Activated CD8-positive, alpha-beta memory T cell treated with anti-CD3 and anti-CD28 coated beads, Interleukin-2, amount 50 U/mL, for 24 hours (primary cell): ENCODE results near the gene CASP4.
"Not testable (repeated sequence)": the region's sequence is repeated elsewhere in the genome, so short reads cannot be mapped to it uniquely, and the experiment has no call there.

Source experiments
- DNase-seq: peaks from one replicate; pipeline ENCODE4 v3.0.0-alpha.2; 2020; ENCODE audit errors: extremely low read depth

Gene CASP4

DNA sequence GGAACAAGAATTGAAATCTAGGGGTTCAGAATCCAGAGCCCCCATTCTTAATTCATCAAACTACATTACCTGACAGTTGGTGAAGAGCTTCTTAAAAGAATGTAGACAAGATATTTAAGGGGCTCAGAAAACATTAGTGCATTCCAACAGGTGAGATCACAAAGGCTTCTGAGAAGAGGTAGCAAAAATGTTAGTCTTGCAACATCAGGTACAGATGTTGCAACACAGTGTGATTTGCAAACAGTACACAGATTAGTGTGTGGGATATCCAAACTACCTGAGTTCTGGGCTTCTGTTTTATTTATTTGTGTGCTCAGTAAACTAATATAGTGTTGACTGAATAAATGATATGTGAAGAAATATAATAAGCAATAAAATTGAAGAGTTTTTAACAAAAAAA is 11.8 kb downstream of the CASP4 start:
- DNase-seq = no peak

- DNase-seq = no peak
Measured at GRCh38 chr11:104946907-104947306, 21.5 kb downstream of the CASP4 start.

GRCh38 chr11:104944076-104944475 is 24.3 kb downstream of the CASP4 start:
- DNase-seq = no peak

- no peak for DNase-seq
Measured at GRCh38 chr11:104943561-104943960, 24.8 kb downstream of the CASP4 start.

GRCh38 chr11:104934594-104934993 is 33.8 kb downstream of the CASP4 start:
- DNase-seq = no peak

DNA sequence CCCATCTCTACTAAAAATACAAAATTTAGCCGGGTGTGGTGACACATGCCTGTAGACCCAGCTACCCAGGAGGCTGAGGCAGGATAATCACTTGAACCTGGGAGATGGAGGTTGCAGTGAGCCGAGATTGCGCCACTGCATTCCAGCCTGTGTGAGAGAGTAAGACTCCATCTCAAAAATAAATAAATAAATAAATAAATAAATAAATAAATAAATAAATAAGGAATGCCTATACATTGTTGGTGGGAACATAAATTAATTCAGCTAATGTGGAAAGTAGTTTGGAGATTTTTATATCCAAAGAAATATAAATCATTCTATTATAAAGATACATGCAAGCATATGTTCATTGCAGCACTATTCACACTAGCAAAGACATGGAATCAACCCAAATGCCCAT is 34.3 kb downstream of the CASP4 start:
- DNase-seq = not testable (repeated sequence)

- DNase-seq = no peak
Measured at GRCh38 chr11:104928811-104929210, 39.6 kb downstream of the CASP4 start.

GRCh38 chr11:104926771-104927611 is 41.4 kb downstream of the CASP4 start:
- no peak for DNase-seq

DNA sequence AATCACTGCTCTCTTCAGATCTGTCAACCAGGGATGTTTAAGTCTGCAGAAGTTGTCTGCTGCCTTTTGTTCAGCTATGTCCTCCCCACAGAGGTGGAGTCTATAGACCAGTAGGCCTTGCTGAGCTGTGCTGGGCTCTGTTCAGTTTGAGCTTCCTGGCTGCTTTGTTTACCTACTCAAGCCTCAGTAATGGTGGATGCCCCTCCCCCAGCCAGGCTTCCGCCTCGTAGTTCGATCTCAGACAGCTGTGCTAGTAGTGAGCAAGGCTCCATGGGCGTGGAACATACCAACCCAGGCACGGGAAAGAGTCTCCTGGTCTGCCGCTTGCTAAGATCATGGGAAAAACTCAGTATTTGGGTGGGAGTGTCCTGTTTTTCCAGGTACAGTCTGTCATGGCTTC is 42.5 kb downstream of the CASP4 start:
- no peak for DNase-seq

GRCh38 chr11:104918113-104918824 is 50.1 kb downstream of the CASP4 start:
- no peak for DNase-seq

GRCh38 chr11:104917271-104918112 is 50.9 kb downstream of the CASP4 start:
- no peak for DNase-seq

GRCh38 chr11:104916442-104916841 is 51.9 kb downstream of the CASP4 start:
- DNase-seq = no peak

- no peak for DNase-seq
Measured at GRCh38 chr11:104912102-104912501, 56.3 kb downstream of the CASP4 start.

DNA sequence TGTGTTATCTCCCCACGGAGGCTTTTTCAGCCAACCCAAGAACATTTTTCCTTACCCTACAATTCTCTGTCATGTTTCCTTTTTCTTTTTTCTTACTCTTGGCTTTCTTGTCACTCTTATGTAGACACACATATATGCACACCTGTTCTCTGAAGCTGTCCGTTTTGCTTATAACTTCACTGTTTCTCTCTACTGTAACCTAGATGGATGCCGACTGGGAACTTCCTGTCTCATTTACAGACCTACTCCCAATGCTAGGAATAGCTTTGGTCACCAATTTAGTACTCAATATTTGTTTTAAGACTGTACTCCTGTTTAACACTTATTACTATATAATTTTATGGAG is 60.2 kb downstream of the CASP4 start:
- DNase-seq = no peak

- DNase-seq = no peak
Measured at GRCh38 chr11:104907521-104908185, 60.7 kb downstream of the CASP4 start.

DNA sequence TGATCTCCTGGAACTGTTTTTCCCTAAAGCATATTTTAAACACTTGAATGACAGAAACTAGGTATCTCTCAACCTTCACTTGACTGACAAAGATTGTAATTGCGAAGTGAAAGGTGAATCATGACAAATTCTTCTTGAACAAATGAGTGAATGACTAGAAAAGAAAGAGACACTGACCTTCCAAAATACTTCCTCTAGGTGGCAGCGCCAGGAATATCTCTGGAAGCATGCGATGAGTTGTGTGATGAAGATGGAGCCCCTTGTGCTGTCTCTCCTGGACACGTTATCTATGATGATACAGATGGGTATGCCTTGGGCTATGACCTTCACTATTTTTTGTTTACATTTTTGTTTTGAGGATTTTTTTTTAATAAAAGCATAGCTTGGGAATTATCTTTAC is 63.1 kb downstream of the CASP4 start:
- DNase-seq = no peak

GRCh38 chr11:104899226-104899625 is 69.1 kb downstream of the CASP4 start:
- no peak for DNase-seq

DNA sequence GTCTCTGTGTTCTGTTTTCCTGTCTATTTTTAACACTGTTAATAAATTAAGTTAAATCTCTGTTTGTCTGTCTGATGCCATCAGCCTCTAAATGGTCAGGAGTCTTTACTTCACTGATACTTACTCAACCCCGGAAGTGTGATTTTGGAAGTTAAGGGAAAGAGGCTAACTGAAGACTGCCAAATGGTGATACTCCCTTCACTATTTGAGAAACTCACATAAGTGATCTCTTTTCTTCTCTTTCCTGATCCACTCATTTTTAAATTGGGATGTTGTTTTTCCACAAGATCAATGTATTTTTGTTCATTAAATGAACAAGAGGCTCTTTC is 69.7 kb downstream of the CASP4 start:
- DNase-seq = no peak

DNA sequence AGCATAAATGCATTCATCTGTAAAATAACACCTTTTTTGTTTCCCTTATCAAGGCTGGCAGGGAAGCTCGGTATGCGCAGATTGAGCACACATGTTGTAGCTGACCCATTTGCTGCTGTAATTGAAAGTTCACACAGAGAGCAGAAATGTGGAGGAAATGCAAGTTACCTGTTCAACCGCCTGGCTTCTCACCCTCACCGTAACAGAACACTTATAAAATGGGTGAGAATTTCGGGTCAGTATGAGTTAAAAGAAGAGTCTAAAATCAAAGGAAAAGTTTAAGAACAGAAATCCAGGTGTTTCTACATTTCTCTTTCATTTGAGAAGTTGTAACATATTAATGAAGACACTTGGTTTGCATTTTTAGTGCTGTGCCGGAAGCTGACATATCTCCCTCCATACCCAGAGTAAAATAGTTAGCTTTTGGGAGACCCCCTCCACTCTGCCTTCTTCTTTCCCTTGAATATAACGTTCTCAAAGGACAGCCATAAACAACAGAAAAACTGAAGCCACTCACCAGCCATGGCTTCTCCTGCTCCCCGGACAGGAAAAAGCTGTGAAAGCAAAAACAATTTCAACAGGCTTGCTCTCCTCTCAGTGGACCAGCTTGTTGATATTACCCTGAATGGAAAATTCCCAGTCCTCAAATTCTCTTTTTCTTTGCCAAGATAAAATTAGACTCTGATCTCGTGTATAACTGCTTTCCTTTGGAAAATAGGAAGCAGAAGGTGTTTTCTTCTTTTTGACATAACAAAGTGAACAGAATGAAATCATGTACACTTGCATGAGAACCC is 70.3 kb downstream of the CASP4 start, which contains the start of gene CASP12:
TSS of gene CASP12 (minus strand) at position 570 of the 794 bp plus-strand sequence.
- DNase-seq = no peak

DNA sequence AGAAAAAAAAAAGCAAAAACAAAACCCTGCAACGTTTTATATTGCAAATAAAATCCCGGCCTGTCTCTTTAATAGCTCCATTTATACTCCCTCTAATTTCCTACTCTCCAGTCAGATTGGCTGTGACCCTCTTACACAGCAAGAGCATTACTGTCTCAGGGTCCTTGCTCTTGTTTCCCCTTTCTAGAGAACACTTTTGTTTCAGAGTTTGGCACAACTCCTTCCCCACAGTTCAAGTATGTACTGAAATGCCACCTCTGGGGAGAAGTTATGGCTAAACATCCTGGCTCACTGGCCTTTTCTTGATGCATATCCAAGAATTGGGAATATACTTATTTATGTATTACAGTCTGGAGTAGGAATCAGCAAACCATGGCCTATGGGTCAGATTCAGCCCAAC is 72.7 kb downstream of the CASP4 start:
- no peak for DNase-seq

GRCh38 chr11:104893876-104894275 is 74.5 kb downstream of the CASP4 start:
- no peak for DNase-seq
